ENCODE data around the gene PML.
"Not testable (repeated sequence)": the region's sequence is repeated elsewhere in the genome, so short reads cannot be mapped to it uniquely, and the experiment has no call there.

Gene PML

GRCh38 chr15:74063425-74064146, 69.1 kb downstream of the PML start:
- not testable (repeated sequence) for DNase-seq

GRCh38 chr15:74064183-74064582, 69.7 kb downstream of the PML start:
- not testable (repeated sequence) for DNase-seq

GRCh38 chr15:74064822-74065221, 70.3 kb downstream of the PML start:
- not testable (repeated sequence) for DNase-seq

- DNase-seq = not testable (repeated sequence)
These were observed 71.3 kb downstream of the PML start for GRCh38 chr15:74065684-74066411.

- DNase-seq = not testable (repeated sequence)
These were observed 77.1 kb downstream of the PML start for GRCh38 chr15:74071645-74072044.

GRCh38 chr15:74072132-74072531, 77.6 kb downstream of the PML start:
- not testable (repeated sequence) for DNase-seq

- DNase-seq = not testable (repeated sequence)
These were observed 78.3 kb downstream of the PML start for GRCh38 chr15:74072614-74073337.

- not testable (repeated sequence) for DNase-seq
These were observed 81.3 kb downstream of the PML start for GRCh38 chr15:74075781-74076180.

GRCh38 chr15:74082450-74082849, 87.9 kb downstream of the PML start, which contains the start of gene GOLGA6A:
TSS of gene GOLGA6A (minus strand) at chr15:74082550. CDS start at chr15:74082509, 41 bp downstream.
- not testable (repeated sequence) for DNase-seq

GRCh38 chr15:74094567-74094966, 100.1 kb downstream of the PML start:
- not testable (repeated sequence) for DNase-seq

GRCh38 chr15:74095610-74096009, 101.1 kb downstream of the PML start:
- DNase-seq = not testable (repeated sequence)

- not testable (repeated sequence) for DNase-seq
These were observed 102.4 kb downstream of the PML start for GRCh38 chr15:74096753-74097474.

All from cerebellar nuclear complex (tissue), 1 donor.